NOMO-1 treated with DMSO at 0.1 percent for 48 hours (cell line): ENCODE results near the gene GGT5.
"Not testable (repeated sequence)": the region's sequence is repeated elsewhere in the genome, so short reads cannot be mapped to it uniquely, and the experiment has no call there.

Experiments used
- DNase-seq: peaks from one replicate; lab custom pipeline; 2025; ENCODE audit not compliant: unreplicated experiment; lab: John Stamatoyannopoulos, UW

GGT5 gene

DNA sequence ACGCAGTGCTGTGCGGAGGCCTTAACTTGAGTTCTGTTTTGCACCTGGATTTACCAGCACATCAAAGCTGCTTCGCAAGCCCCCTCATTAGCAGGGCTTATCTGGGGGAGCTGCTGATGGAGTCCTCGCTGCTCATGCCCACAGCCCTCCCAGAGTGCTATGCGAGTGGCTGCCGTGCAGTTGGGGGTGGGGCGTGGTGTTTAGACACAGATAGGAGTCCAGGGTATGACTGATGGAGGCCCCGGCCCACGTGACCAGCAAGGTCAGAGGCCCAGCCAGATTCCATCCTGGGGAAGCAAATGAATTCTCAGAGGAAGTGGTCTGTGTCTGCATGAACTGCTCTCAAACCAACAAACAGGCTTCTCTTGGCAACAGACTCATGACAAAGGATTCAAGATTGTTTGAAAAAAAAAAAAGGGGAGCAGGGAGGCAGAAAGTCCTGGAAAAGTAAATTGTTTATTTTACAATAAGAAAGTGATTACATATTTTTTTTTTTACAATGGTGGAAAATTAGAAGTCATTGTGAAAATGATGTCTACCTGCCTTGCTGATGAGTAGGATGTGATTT, 19.5 kb upstream of the GGT5 start:
- not testable (repeated sequence) for DNase-seq

GRCh38 chr22:24263479-24263878, 18.6 kb upstream of the GGT5 start:
- DNase-seq: not testable (repeated sequence)

- DNase-seq: not testable (repeated sequence)
Measured at GRCh38 chr22:24262185-24262749, 17.4 kb upstream of the GGT5 start.

DNA sequence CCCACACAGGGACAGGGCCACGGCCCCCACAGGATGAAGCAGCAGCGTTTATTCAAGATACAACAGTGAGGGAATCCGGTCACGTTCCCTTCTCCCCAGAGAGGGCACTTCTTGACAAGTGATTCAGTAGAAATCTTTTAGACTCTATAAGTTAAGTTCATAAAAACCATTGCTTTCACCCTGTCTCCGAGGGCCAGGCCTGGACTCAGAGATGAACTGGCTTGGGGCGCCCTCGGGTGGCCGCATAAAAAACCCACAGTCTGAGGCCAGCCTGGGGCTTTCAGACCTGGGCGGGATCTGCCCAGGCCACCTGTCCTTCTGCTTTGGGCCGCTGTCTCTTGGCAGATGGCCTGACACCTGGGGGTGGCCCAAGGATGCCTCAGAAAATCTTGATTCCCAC, 14.6 kb upstream of the GGT5 start:
- DNase-seq: peak; percentile 69

DNA sequence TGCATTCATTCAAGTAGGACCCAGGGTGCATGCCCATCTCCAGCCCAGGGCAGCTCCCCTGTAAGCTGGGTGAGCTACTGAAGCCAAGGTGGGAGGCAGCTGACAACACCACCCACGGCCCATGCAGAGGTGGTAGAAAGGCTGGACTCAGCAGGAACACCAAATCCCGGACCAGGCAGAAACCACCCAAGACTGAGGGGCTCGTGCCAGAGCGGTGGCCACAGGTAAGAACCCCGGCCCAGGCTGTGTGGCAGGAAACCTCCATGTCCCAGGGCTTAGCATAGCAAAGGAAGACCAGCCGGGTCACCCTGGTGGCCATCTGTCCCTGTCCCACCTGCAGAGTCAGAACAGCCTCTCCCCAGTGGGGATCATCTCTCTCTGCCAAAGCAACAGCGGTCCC, 11.9 kb upstream of the GGT5 start:
- not testable (repeated sequence) for DNase-seq

DNA sequence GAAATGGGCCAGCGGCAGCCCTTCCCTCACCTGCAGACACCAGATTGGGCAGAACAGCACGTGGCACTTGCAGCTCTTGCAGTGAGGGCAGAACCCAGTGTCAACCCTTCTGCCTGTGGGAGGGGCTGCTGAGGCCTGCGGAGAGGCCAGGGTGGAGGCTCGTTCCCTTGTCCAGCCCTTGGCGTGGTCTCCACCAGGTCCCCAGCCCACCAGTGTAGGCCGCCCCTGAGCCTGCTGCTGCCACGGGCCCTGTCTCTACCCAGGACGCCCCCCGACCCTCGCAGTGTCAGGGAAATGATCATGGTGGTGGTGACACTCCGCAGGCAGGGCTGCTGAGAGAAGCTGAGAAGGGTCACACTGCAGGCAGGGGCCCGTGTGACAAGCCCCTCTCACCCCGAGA, 11.3 kb upstream of the GGT5 start:
- not testable (repeated sequence) for DNase-seq

DNA sequence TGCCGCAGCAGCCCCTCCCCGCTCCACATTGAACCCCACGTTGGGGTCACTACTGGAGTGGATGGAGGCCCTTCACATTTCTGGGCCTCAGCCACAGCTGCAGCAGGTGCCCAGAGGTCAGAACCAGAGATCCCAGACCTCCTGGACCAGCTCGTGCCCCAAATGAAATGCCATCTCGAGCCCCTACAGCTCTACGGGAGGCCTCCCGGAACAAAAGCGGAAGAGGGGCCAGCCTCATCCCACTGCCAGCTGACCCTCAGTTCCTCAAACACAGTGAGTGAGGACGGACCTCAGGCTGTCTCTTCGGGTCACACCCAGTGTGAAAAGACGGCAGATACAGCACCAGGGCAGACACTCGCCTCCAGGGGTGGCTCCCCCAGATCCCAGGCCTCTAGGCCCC, 8.2 kb upstream of the GGT5 start:
- not testable (repeated sequence) for DNase-seq

- DNase-seq: not testable (repeated sequence)
Measured at GRCh38 chr22:24251286-24251685, 6.4 kb upstream of the GGT5 start.

DNA sequence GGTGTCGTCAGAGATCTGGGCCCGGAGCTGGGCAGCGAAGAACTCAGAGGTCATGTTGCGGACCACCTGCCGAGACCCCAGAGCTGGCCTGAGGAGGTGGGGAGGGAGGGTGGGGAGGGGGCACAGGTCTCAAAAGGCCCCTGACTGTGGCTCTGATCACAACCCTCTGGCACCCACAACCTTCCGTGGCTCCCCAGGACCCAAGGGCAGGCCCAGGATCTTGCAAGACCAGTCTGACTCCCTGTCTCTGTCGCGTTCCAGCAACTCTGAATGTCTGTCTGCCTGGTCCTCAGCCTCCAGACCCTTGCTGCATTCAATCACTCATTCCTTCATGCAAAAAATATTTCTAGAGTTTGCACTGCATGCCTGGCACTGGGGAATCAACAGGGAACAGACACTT, 4.5 kb upstream of the GGT5 start:
- DNase-seq: not testable (repeated sequence)

GRCh38 chr22:24248611-24249010, 3.7 kb upstream of the GGT5 start:
- DNase-seq: not testable (repeated sequence)

DNA sequence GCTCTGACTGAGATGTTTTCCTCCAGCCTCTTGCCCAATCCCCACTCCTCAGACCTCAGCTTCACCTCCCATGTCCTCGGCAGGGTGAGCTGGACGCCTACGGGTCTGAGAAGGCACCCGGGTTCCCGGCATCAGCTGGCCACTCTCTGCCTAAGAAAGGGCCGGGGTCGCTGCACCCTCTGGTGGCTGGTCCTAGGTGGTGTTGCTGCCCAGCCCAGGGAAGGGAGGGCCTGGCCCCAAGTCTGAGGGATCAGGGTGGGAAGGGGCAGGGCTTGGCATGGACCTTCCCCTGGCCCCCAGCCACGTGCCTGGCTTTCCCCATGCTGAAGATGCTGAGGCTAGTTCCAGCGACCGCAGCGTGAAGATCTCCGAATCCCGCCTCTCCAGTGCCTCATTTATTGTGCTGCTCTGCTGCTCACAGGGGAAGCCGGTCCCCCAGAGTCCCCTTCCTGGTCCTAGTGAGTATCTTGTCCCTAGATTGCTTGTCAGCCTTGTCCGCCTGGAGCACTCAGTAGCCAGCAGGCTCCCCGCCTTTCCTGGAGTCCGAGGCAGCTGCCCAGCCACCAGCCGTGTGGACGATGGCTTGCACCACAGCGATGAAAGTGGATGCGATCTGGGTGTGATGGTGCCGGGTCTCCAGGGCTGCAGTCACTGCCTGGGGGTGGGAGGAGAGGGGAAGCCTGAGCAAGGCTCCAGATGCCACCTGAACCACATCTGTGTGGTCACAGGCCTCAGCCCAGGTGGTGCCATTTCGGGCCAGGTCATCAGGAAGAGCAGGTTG, 2.9 kb upstream of the GGT5 start:
- DNase-seq: peak; percentile 36

- DNase-seq: no peak
Measured at GRCh38 chr22:24247011-24247507, 2.2 kb upstream of the GGT5 start.

- not testable (repeated sequence) for DNase-seq
Measured at GRCh38 chr22:24245584-24246561, 991 bp upstream of the GGT5 start.

DNA sequence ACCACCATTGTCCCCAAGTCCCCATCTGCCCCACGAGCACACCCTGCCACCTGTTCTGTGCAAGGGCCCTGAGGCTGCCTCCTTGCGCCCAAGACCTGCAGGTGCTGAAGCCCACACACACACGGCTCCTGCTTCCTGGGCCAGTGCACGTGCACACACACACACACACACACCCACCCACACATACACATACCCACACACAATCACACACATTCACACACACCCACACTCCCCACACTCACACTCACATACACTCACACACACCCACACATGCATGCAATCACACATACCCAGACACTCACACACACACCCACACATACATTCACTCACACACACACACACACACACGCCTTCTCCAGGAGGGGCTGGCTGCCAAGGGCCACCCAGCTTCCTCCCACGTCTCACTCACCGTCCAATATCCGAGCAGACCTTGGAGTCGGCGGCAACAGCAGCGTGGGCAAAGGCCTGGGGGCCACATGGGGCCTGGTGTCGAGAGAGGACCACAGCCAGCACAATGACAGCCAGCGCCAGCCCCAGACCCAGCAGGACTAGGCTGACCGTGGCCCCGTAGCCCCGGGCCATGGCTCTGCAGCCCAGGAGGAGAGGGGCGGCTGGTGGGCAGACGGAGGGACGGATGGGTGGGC, 616 bp downstream of the GGT5 start:
- no peak for DNase-seq

GRCh38 chr22:24243417-24243816, 1.5 kb downstream of the GGT5 start:
- DNase-seq: not testable (repeated sequence)

- DNase-seq: peak; percentile 9
Measured at GRCh38 chr22:24240985-24241692, 3.7 kb downstream of the GGT5 start.

GRCh38 chr22:24240381-24240780, 4.5 kb downstream of the GGT5 start:
- DNase-seq: no peak

DNA sequence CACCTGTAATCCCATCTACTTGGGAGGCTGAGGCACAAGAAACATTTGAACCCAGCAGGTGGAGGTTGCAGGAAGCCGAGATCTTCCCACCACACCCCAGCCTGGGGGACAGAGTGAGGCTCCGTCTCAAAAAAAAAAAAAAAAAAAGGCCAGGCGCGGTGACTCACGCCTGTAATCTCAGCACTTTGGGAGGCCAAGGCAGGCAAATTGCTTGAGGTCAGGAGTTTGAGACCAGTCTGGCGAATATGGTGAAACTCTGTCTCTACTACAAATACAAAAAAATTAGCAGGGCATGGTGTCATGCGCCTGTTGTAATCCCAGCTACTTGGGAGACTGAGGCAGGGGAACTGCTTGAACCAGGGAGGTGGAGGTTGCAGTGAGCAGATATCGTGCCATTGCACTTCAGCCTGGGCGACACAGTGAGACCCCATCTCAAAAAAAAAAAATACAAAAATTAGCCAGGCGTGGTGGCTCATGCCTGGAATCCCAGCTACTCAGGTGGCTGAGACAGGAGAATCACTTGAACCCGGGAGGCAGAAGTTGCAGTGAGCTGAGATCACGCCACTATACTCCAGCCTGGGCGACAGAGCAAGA, 6.7 kb downstream of the GGT5 start:
- DNase-seq: not testable (repeated sequence)

DNA sequence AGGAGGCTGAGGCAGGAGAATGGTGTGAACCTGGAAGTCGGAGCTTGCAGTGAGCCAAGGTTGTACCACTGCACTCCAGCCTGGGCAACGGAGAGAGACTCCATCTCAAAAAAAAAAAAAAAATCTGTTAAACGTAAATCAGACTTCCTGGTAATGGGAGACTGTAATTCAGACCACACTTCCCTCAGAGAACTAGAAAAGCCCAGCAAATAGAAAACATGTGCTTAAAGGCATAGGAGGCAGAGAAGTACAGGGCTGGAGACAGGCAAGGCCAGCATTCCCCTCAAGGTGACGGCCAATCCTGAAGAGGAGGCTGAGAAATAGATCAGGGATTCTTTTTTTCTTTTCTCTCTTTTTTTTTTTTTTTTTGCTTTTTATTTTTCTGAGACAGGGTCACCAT, 8.2 kb downstream of the GGT5 start:
- no peak for DNase-seq
